Measurements from ENCODE around the gene EDIL3.

EDIL3 gene

GRCh38 chr5:84378961-84379360 lies 5.7 kb downstream of the EDIL3 start:
- H3K4me3 ChIP-seq (ENCODE audit: insufficient read depth, low read depth, low read length, poor library complexity, severe bottlenecking): no peak overlapping the region
- no peak overlapping the region for H3K27ac ChIP-seq (ENCODE audit: insufficient read depth, low read length, poor library complexity, severe bottlenecking)
- H3K27me3 ChIP-seq (replicated peaks; ENCODE audit: control insufficient read depth, insufficient read depth, low read length, poor library complexity, severe bottlenecking): peaks cover 11% of the 10 kb centered on the region
- no peaks in the 10 kb centered on the region for H3K36me3 ChIP-seq (ENCODE audit: control insufficient read depth, insufficient read depth, low read length)
- H3K4me1 ChIP-seq (ENCODE audit: control insufficient read depth, insufficient read depth, low read length, poor library complexity, severe bottlenecking): no peaks in the 10 kb centered on the region
- H3K9me3 ChIP-seq (ENCODE audit: control insufficient read depth, low read length): no peaks in the 10 kb centered on the region
- no peak for DNase-seq

GRCh38 chr5:84378420-84378819 lies 6.3 kb downstream of the EDIL3 start:
- Histone ChIP-seq H3K27me3 (replicated peaks; ENCODE audit: control insufficient read depth, insufficient read depth, low read length, poor library complexity, severe bottlenecking) (peaks cover 8% of the 10 kb centered on the region), H3K36me3 (ENCODE audit: control insufficient read depth, insufficient read depth, low read length) (no peaks in the 10 kb centered on the region), H3K9me3 (ENCODE audit: control insufficient read depth, low read length) (no peaks in the 10 kb centered on the region), H3K4me3 (ENCODE audit: insufficient read depth, low read depth, low read length, poor library complexity, severe bottlenecking) (no peak overlapping the region), H3K4me1 (ENCODE audit: control insufficient read depth, insufficient read depth, low read length, poor library complexity, severe bottlenecking) (no peaks in the 10 kb centered on the region), H3K27ac (ENCODE audit: insufficient read depth, low read length, poor library complexity, severe bottlenecking) (no peak overlapping the region)
- DNase-seq: no peak

- Histone ChIP-seq H3K36me3 (ENCODE audit: control insufficient read depth, insufficient read depth, low read length) (no peaks in the 10 kb centered on the region), H3K9me3 (ENCODE audit: control insufficient read depth, low read length) (no peaks in the 10 kb centered on the region), H3K4me1 (ENCODE audit: control insufficient read depth, insufficient read depth, low read length, poor library complexity, severe bottlenecking) (no peaks in the 10 kb centered on the region), H3K4me3 (ENCODE audit: insufficient read depth, low read depth, low read length, poor library complexity, severe bottlenecking) (no peak overlapping the region), H3K27me3 (replicated peaks; ENCODE audit: control insufficient read depth, insufficient read depth, low read length, poor library complexity, severe bottlenecking) (no peaks in the 10 kb centered on the region), H3K27ac (ENCODE audit: insufficient read depth, low read length, poor library complexity, severe bottlenecking) (no peak overlapping the region)
- DNase-seq: no peak
Observed at GRCh38 chr5:84376346-84376745, 8.3 kb downstream of the EDIL3 start.

- no peaks in the 10 kb centered on the region for H3K36me3 ChIP-seq (ENCODE audit: control insufficient read depth, insufficient read depth, low read length)
- no peaks in the 10 kb centered on the region for H3K9me3 ChIP-seq (ENCODE audit: control insufficient read depth, low read length)
- no peaks in the 10 kb centered on the region for H3K27me3 ChIP-seq (replicated peaks; ENCODE audit: control insufficient read depth, insufficient read depth, low read length, poor library complexity, severe bottlenecking)
- H3K27ac ChIP-seq (ENCODE audit: insufficient read depth, low read length, poor library complexity, severe bottlenecking): no peak overlapping the region
- H3K4me3 ChIP-seq (ENCODE audit: insufficient read depth, low read depth, low read length, poor library complexity, severe bottlenecking): no peak overlapping the region
- DNase-seq: no peak
- no peaks in the 10 kb centered on the region for H3K4me1 ChIP-seq (ENCODE audit: control insufficient read depth, insufficient read depth, low read length, poor library complexity, severe bottlenecking)
Observed at GRCh38 chr5:84374568-84374967, 10.1 kb downstream of the EDIL3 start.

- Histone ChIP-seq H3K4me3 (ENCODE audit: insufficient read depth, low read depth, low read length, poor library complexity, severe bottlenecking) (no peak overlapping the region), H3K9me3 (ENCODE audit: control insufficient read depth, low read length) (no peaks in the 10 kb centered on the region), H3K4me1 (ENCODE audit: control insufficient read depth, insufficient read depth, low read length, poor library complexity, severe bottlenecking) (no peaks in the 10 kb centered on the region), H3K27me3 (replicated peaks; ENCODE audit: control insufficient read depth, insufficient read depth, low read length, poor library complexity, severe bottlenecking) (no peaks in the 10 kb centered on the region), H3K27ac (ENCODE audit: insufficient read depth, low read length, poor library complexity, severe bottlenecking) (no peak overlapping the region), H3K36me3 (ENCODE audit: control insufficient read depth, insufficient read depth, low read length) (no peaks in the 10 kb centered on the region)
- DNase-seq: no peak
Observed at GRCh38 chr5:84373506-84373905, 11.2 kb downstream of the EDIL3 start.

- Histone ChIP-seq H3K9me3 (ENCODE audit: control insufficient read depth, low read length) (no peaks in the 10 kb centered on the region), H3K27ac (ENCODE audit: insufficient read depth, low read length, poor library complexity, severe bottlenecking) (no peak overlapping the region), H3K36me3 (ENCODE audit: control insufficient read depth, insufficient read depth, low read length) (no peaks in the 10 kb centered on the region), H3K27me3 (replicated peaks; ENCODE audit: control insufficient read depth, insufficient read depth, low read length, poor library complexity, severe bottlenecking) (no peaks in the 10 kb centered on the region), H3K4me1 (ENCODE audit: control insufficient read depth, insufficient read depth, low read length, poor library complexity, severe bottlenecking) (no peaks in the 10 kb centered on the region), H3K4me3 (ENCODE audit: insufficient read depth, low read depth, low read length, poor library complexity, severe bottlenecking) (no peak overlapping the region)
- DNase-seq: no peak
Observed at GRCh38 chr5:84372066-84372695, 12.5 kb downstream of the EDIL3 start.

- H3K9me3 ChIP-seq (ENCODE audit: control insufficient read depth, low read length): no peaks in the 10 kb centered on the region
- no peak for DNase-seq
Observed at GRCh38 chr5:84370176-84370575, 14.5 kb downstream of the EDIL3 start.

GRCh38 chr5:84364043-84364442 lies 20.6 kb downstream of the EDIL3 start:
- Histone ChIP-seq H3K36me3 (ENCODE audit: control insufficient read depth, insufficient read depth, low read length) (no peaks in the 10 kb centered on the region), H3K27me3 (replicated peaks; ENCODE audit: control insufficient read depth, insufficient read depth, low read length, poor library complexity, severe bottlenecking) (no peaks in the 10 kb centered on the region), H3K27ac (ENCODE audit: insufficient read depth, low read length, poor library complexity, severe bottlenecking) (no peak overlapping the region), H3K4me3 (ENCODE audit: insufficient read depth, low read depth, low read length, poor library complexity, severe bottlenecking) (no peak overlapping the region), H3K9me3 (ENCODE audit: control insufficient read depth, low read length) (no peaks in the 10 kb centered on the region), H3K4me1 (ENCODE audit: control insufficient read depth, insufficient read depth, low read length, poor library complexity, severe bottlenecking) (no peaks in the 10 kb centered on the region)
- DNase-seq: no peak

More at GRCh38 chr5:84370176-84370575, 14.5 kb downstream of the EDIL3 start:
- Histone ChIP-seq H3K27ac (ENCODE audit: insufficient read depth, low read length, poor library complexity, severe bottlenecking) (no peak overlapping the region), H3K27me3 (replicated peaks; ENCODE audit: control insufficient read depth, insufficient read depth, low read length, poor library complexity, severe bottlenecking) (no peaks in the 10 kb centered on the region), H3K36me3 (ENCODE audit: control insufficient read depth, insufficient read depth, low read length) (no peaks in the 10 kb centered on the region), H3K4me3 (ENCODE audit: insufficient read depth, low read depth, low read length, poor library complexity, severe bottlenecking) (no peak overlapping the region), H3K4me1 (ENCODE audit: control insufficient read depth, insufficient read depth, low read length, poor library complexity, severe bottlenecking) (no peaks in the 10 kb centered on the region)

- H3K27me3 ChIP-seq (replicated peaks; ENCODE audit: control insufficient read depth, insufficient read depth, low read length, poor library complexity, severe bottlenecking): no peaks in the 10 kb centered on the region
- H3K4me1 ChIP-seq (ENCODE audit: control insufficient read depth, insufficient read depth, low read length, poor library complexity, severe bottlenecking): no peaks in the 10 kb centered on the region
- H3K9me3 ChIP-seq (ENCODE audit: control insufficient read depth, low read length): no peaks in the 10 kb centered on the region
- no peak overlapping the region for H3K4me3 ChIP-seq (ENCODE audit: insufficient read depth, low read depth, low read length, poor library complexity, severe bottlenecking)
- H3K36me3 ChIP-seq (ENCODE audit: control insufficient read depth, insufficient read depth, low read length): no peaks in the 10 kb centered on the region
- no peak overlapping the region for H3K27ac ChIP-seq (ENCODE audit: insufficient read depth, low read length, poor library complexity, severe bottlenecking)
- no peak for DNase-seq
Observed at GRCh38 chr5:84362061-84362720, 22.5 kb downstream of the EDIL3 start.

GRCh38 chr5:84361572-84361971 lies 23.1 kb downstream of the EDIL3 start:
- Histone ChIP-seq H3K27ac (ENCODE audit: insufficient read depth, low read length, poor library complexity, severe bottlenecking) (no peak overlapping the region), H3K4me3 (ENCODE audit: insufficient read depth, low read depth, low read length, poor library complexity, severe bottlenecking) (no peak overlapping the region), H3K27me3 (replicated peaks; ENCODE audit: control insufficient read depth, insufficient read depth, low read length, poor library complexity, severe bottlenecking) (no peaks in the 10 kb centered on the region), H3K4me1 (ENCODE audit: control insufficient read depth, insufficient read depth, low read length, poor library complexity, severe bottlenecking) (no peaks in the 10 kb centered on the region), H3K36me3 (ENCODE audit: control insufficient read depth, insufficient read depth, low read length) (no peaks in the 10 kb centered on the region), H3K9me3 (ENCODE audit: control insufficient read depth, low read length) (no peaks in the 10 kb centered on the region)
- no peak for DNase-seq
